ENCODE results near the gene PCDHA1.
"Not testable (repeated sequence)": the region's sequence is repeated elsewhere in the genome, so short reads cannot be mapped to it uniquely, and the experiment has no call there.

GRCh38 chr5:140849831-140850634 is 64.1 kb downstream of the PCDHA1 start:
- TF ChIP-seq, protein P1, sequence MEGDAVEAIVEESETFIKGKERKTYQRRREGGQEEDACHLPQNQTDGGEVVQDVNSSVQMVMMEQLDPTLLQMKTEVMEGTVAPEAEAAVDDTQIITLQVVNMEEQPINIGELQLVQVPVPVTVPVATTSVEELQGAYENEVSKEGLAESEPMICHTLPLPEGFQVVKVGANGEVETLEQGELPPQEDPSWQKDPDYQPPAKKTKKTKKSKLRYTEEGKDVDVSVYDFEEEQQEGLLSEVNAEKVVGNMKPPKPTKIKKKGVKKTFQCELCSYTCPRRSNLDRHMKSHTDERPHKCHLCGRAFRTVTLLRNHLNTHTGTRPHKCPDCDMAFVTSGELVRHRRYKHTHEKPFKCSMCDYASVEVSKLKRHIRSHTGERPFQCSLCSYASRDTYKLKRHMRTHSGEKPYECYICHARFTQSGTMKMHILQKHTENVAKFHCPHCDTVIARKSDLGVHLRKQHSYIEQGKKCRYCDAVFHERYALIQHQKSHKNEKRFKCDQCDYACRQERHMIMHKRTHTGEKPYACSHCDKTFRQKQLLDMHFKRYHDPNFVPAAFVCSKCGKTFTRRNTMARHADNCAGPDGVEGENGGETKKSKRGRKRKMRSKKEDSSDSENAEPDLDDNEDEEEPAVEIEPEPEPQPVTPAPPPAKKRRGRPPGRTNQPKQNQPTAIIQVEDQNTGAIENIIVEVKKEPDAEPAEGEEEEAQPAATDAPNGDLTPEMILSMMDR (IDR thresholded peaks at IDR 0.05): not testable (repeated sequence)
- not testable (repeated sequence) for TF ChIP-seq POLR2AphosphoS5 (IDR thresholded peaks at IDR 0.05; ENCODE audit: low read depth, low read length); SIN3A (IDR thresholded peaks at IDR 0.05; ENCODE audit: borderline replicate concordance, insufficient read depth, low read depth, low read length)
